HG03378 (cell line): ENCODE data around the gene CFAP299.
"Not testable (repeated sequence)": the region's sequence is repeated elsewhere in the genome, so short reads cannot be mapped to it uniquely, and the experiment has no call there.

ENCODE experiments used
- ATAC-seq: cut with Tn5 transposase; IDR thresholded peaks from one replicate; pipeline ENCODE4 v1.9.1; 2021; ENCODE audit warnings: mild to moderate bottlenecking, moderate library complexity; ENCODE audit not compliant: unreplicated experiment

Gene CFAP299

DNA sequence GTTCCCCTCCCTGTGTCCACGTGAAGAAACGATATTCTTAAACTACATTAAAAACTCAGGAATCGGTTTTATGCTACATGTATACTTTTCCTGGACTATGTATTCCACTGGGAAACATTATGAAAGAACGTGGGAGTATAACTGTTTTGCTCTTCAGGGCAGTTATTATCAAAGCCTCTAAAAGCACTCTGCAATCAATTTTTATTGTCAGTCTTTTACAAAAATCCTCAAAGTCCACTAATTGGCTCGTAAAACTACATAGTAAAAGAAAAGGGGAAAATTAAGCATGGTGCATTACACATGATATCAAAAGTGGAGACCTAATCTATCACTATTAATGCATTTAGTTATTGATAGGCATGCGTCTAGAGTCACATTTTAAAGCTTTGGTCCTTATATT, 11.4 kb upstream of the CFAP299 start:
- no peak for ATAC-seq

DNA sequence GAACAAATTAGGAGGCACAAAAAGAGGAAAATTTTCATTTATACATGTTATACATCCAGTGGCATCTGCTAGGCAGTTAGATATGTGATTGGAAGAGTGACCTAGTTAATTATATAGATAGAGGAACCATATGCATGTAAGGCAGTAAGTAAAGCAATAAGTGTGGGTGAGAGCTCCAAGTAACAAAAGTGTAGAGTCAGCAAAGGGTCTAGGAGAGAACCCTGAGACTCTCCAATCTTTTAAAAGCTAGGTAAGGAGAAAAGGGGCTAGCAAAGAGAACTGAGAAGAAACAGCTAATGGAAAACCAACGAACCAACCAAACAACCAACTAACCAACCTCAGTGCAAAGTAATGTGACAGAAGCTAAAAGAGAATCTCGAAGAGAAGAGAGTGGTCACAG, 3.8 kb upstream of the CFAP299 start:
- no peak for ATAC-seq

DNA sequence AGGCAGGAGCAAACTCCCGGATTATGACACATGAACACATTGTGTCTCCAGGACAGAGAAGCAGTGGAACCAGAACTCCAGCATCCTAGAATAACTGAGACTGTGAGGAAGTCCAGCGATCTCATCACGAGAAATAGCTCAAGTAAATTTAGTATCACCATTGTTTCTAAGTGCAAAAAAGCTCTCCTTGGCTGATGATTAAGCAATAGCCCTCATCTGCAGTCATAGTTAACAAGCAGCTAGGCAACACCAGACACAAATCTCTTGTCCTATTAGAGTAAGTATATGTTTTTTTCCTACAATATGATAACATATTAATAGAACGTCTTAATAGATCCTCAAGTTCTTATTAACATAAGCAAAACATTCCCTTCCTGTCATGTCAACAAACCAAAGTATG, 2.4 kb upstream of the CFAP299 start:
- no peak for ATAC-seq

DNA sequence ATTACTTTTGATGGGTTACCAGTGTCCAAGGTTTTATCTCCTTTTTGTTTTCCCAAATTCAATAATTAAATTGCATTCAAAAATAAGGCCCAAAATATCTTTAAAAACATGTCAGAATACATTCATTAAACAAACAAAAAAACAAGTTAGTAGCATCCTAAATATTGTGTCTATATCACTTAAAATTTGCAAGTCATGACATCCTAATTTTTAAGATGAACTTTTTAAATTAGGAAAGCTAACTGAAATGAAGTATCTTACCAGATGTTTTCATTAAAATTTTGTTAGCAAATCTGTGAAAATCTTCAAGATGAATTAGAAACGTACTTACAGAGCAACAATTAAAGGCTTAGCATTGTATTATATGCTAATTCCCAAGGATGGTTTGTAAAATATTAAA, 962 bp upstream of the CFAP299 start:
- ATAC-seq: no peak

DNA sequence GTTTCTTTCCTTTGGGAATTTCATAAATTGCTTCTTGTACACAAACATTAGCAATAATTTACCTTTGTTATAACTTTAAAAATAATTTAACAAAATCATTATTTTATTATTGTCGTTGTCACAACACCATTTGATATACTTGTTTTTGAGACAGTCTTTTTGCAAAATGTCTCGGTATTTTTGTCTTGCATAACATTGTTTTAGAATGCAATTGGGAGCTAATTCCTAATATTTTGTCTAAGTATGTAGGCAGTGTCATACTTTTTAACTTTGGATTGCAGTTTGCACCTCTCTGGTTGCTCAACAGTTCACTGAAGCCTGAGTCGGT, 340 bp upstream of the CFAP299 start:
- ATAC-seq: no peak

DNA sequence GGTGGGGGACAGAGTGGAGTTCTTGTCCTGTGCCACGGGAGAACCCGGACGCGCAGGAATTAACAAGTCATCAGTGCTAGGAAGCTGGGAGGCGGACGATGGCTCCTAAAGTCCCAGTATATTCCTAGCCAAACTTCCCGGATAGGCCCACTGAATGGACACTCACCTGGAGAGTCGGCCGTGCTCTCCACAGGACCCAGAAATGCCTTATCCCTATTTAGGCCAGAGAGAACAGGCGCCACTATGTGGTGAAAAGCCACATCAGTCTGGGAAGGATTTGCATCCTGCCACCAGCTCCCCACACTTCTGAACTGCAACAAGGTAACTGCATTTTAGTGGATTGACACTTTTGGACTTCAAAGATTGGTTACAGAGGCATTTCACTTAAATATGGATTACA, 1.1 kb downstream of the CFAP299 start:
- no peak for ATAC-seq

DNA sequence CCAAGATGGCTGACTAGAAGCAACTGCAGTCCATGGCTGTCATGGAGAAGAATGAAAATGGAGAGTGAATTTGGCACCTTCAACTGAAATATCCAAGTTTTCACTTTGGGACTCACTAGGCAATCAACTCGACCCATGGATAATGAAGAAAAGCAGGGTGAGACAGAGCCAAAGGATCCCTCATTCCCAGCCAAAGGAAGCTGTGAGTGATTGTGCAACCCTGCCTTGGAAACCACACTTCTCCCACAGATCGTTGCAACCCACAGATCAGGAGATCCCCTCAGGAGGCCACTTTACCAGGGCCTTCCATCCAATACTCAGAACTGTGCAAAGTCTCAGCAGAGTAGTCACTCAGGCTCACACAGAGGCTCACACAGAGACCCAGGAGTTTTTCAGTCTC, 4.5 kb downstream of the CFAP299 start:
- ATAC-seq: no peak

DNA sequence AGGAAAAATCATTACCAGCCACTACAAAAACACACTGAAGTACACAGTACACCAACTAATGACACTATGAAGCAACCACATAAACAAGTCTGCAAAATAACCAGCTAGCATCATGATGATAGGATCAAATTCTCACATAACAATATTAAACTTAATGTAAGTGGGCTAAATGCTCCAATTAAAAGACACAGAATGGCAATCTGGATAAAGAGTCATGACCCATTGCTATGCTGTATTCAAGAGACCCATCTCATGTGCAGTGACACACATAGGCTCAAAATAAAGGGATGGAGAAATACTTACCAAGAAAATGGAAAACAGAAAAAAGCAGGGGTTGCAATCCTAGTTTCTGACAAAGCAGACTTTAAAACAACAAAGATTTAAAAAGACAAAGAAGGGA, 7.2 kb downstream of the CFAP299 start:
- not testable (repeated sequence) for ATAC-seq

DNA sequence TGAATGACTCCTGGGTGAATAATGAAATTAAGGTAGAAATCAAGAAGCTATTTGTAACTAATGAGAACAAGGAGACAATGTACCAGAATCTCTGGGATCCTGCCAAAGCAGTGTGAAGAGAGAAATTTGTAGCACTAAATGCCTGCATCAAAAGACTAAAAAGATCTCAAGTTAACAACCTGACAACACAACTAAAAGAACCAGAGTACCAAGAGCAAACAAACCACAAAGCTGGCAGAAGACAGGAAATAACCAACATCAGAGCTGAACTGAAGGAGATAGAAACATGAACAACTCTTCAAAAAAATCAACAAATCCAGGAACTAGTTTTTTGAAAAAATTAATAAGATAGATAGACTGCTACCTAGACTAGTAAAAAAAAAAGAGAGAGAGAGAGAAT, 8.4 kb downstream of the CFAP299 start:
- ATAC-seq: no peak

DNA sequence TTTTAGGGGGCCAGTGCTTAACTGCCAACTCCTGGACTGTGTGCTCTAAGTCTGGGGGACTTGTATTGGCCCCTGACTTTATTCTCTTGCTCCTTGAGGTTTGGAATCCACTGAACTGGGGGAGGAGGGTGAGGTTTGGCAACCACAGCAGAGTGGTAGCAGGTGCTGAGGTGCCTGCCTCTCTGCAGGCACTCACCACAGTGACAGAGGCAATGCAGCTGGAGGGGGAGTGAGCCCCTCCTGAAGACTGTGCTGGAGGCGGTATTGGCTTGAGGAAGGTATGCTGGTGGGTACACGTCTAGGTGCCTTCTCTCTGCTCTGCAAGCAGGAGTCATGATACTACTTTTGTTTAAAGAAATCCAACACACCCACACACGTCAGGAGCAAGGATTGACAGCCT, 24.6 kb downstream of the CFAP299 start:
- no peak for ATAC-seq

DNA sequence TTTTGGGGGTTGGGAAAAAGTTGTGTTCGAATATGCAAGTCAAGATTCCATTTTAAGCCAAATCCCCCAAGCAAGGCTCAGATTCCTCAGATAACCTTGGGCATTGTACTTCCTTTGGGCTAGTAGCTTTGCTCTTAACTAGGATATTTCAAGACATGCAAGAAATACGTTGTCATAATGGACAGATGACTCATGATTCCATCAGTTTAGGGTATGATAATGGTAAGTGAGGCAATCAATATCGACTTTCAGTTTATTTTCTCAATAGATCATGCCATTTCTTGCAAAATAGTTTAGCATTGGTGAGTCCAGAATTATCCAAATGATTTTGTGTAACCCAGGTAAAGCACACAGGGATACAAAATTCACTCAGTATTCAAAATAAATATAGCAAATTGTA, 25.4 kb downstream of the CFAP299 start:
- ATAC-seq: no peak

DNA sequence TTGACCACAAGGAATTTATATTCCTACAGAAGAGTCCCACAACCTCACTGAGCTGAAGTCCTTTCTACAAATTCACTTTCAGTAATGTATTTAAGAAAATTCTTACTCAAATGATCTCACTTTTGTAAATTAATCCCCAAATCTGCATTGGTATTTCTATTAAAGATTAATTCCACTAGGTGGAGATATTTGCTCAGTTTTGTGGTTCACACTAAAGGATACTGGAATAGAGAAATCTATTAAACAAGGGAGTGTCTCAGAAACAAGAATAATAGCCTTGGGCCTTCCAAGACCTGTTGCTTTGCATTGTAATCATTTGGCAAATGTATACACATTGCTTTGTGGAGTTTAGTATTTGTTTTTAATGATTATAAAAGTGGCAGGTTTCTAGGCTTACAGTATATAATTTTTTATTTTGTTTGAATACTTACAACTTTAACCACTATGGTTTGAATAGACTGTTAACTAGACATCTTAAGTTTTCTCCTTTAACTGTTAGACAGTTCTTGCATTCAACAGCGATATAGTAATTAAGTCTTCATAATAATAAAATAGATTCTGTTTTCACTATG, 25.9 kb downstream of the CFAP299 start:
- ATAC-seq: no peak

DNA sequence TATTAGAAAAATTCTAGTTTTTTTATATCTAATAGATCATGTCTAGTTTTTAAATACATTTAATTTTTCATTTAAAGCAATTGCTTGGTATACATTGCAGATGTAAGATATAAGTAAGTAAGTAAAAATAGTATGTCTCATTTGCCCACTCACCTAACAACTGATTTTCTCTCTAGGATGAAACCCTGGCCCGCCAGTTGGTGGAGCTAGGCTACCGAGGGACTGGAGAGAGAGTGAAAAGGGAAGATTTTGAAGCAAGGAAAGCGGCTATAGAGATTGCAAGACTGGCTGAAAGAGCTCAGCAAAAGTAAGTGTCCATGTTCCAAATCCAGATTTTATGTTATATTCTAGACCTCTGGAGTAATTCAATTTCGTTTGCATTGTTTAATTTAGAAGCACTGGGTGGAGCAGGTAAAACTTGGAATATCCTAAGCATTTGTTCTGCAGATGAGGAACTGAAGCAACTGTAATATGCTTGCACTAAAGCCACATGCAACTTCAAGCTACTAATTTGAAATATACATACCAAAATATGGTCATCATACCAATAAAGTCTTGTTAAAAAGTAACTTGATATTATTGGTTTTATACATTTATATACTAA, 27.1 kb downstream of the CFAP299 start:
- peak; percentile 64 for ATAC-seq

DNA sequence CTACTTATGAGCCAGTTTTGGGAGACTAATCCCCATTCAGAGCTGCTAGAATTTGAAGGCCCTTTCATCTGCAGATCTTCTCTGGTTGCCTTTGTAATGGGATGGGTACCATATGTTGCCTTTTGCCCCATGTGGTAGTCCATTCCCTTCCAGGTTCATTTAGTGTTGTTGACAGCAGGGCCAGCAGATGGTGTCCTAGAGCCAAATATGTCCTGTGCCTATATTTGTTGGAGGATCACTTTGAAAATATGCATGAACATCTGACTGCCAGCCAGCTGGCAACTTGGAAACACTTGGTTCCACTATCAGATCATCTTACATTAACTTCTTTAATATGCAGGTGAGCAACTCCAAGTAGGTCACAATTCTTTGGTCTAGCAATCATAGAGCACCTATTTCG, 30.4 kb downstream of the CFAP299 start:
- peak; percentile 84 for ATAC-seq

DNA sequence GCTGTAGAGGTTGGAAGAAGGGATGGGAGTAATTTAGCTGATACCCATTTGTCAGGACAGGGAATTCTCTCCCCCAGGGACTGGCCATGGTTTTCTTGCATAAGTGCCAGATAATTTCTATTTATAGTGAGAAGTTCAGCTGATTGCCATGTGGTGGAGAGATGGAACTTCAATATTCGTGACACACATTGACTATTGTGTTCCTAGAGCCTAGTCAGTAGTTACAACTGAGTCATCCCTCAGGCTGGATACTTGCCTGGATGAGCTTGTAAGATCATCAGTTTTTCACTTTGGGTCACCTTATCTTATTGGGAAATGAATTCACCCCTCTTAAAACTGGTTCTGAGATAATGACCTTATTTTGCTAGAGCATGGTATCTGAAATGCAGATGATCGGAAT, 32.2 kb downstream of the CFAP299 start:
- ATAC-seq: no peak

DNA sequence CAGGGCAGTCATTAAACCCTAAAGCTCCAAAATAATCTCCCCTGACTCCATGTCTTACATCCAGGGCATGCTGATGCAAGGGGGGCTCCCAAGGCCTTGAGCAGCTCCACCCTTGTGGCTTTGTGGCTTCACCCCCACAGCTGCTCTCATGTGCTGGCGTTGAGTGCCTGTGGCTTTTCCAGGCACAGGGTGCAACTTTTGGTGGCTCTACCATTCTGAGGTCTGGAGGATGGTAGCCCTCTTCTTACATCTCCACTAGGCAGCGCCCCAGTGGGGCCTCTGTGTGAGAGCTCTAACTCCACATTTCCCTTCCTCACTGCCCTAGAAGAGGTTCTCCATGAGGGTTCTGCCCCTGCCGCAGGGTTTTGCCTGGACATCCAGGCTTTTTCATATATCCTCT, 35.1 kb downstream of the CFAP299 start:
- no peak for ATAC-seq

DNA sequence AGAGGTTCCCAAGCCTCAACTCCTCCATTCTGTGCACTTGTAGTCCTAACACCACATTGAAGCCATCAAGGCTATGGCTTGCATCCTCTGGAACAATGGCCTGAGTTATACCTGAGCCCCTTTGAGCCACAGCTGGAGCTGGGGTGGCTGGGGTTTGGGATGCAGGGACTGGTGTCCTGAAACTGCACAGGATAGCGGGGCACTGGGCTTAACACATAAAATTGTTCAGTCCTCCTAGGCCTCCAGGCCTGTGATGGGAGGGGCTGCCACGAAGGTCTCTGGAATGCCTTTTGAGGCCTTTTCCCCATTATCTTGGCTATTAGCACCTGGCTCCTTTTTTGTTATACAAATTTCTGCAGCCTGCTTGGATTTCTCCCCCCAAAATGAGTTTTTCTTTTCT, 35.5 kb downstream of the CFAP299 start:
- ATAC-seq: no peak

DNA sequence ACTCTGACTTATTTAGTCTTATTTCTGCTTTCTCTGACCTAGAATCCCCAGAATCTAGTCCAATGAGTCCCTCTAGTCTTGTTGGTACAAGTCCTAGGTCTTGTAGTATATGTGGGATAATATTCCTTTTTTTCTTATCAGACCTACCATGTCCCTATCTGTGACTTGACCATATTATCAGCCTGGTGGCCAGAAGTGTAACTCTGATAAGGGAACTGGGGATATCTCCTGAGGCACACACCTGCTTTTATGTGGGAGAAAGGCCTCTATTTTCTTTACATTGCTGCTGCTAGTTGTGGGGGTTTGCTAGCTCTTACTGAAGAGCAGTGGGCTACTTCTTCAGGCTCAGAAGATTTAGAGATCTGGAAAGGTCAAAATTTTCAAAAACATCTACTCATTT, 38.6 kb downstream of the CFAP299 start:
- ATAC-seq: no peak

DNA sequence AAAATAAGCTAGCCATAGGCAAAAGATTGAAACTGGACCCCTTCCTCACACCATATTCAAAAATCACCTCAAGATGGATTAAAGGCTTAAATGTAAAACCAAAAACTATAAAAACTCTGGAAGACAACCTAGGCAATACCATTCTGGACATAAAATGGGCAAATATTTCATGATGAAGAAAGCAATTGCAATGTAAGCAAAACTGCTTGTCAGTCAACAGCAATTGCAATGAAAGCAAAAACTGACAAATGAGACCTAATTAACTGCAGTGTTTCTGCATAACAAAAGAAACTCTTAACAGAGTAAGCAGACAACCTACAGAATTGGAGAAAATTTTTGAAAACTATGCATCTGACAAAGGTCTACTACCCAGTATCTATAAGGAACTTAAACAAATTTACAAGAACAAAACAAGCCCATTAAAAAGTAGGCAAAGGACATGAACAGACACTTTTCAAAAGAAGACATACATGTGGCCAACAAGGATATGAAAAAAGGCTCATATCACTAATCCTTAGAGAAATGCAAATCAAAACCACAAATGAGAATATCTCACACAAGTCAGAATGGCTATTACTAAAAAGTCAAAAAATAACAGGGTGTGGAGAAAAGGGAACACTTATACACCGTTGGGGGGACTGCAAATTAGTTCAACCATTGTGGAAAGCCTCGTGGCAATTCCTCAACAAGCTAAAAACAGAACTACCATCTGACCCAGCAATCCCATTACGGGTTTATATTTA, 46.7 kb downstream of the CFAP299 start:
- ATAC-seq: no peak

DNA sequence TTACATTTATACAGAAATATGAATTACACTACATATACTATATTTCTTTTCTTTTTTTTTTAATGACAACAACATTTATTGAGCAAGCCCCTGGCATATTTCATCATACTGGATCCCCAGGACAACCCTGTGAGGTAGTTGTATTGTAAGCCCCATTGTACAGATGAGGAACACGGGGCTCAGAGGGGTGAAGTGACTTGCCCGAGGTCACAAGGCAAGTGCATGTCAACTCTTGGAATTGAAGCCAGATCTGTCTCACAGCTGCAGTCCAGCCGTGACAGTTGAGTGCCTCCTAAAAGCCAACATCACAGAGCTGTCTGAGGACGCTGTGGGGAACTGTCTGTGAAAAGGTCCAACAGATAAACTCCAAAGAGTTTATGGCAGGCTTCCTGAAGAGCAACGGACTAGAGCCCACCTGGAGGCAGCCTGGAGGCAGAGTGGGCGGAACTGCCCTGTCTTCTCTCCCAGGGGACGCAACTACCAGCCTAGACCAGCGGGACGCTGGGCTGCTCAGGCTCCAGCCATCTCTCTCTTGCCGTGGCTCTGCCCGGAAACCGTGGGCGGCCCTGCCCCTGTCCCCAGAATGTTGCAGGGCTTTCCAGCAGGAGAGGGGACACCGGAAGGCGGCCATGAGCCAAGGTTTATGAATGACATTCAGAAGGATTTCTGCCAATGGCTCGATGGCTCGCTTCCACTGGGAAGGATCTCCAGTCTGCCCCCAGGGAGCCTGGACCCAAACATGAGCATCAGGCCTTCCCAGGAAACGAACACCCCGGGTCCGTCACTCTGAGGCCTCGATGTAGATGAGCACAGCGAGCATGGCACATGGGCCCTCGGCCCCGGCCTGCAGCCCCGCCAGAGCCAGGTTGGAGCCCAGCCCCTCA, 50.1 kb downstream of the CFAP299 start:
- ATAC-seq: no peak

DNA sequence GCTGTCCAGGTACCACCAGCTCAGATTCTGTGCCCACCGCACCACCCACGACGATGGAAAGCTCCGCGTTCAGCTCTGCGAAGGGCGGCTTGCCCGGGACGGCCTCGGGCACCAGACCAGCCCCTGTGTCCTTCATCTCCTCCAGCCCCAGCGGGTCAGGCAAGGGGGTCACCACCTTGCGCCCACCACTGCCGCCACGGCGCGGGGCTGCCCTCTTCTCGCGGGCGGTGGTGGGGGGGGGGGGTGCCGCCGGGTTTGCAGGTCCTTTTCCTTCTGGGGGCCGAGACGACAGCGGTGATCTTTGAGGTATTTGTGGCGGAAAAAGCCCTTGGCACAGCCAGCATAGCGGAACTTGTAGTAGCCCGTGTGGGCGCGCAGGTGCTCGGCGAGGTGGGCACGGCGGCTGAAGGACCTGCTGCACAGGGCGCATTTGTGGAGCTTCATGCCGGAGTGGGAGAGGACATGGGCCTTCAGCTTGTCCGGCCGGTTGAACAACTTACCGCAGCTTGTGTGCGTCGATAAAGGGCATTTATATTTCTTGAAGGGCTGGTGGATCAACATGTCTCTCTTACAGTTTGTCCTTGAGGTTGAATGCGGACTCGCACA, 50.9 kb downstream of the CFAP299 start:
- ATAC-seq: no peak
